IMR-90 (cell line): Measurements from ENCODE around the gene RAPH1. TPM values are rescaled to one million over a fixed set of nuclear protein-coding genes. Genes with fewer than 3 reads are reported as not detected.

Experiments used
- ATAC-seq: fragments of 200-7000 bp; cut with Tn5 transposase; 2 replicates; pipeline ENCODE4 v1.9.1; 2020; ENCODE audit warnings: low read depth, mild to moderate bottlenecking, moderate library complexity
- BruUV-seq: library from RNA; stranded (reverse); fragments of 400-500 nt; replicated peaks from 2 replicates; lab custom pipeline; 2021; lab: Mats Ljungman, UMichigan
- CTCF ChIA-PET: fragments of 300-600 bp; formaldehyde crosslinking; extraction: SDS; loops from one replicate; lab custom pipeline; 2021; ENCODE audit warnings: antibody characterized with exemption; lab: Yijun Ruan, JAX
- POLR2A ChIA-PET: fragments of 300-600 bp; sonication (Branson Sonifier 250); formaldehyde crosslinking; loops from one replicate; lab custom pipeline; 2022; ENCODE audit warnings: antibody characterized with exemption; ENCODE audit not compliant: unreplicated experiment; lab: Charles Lee
- DNase-seq: peaks from one replicate; pipeline ENCODE4 v3.0.0; 2013
- H2AFZ ChIP-seq: replicated peaks from 2 replicates; pipeline ENCODE3; 2013; ENCODE audit warnings: low read length, mild to moderate bottlenecking; ENCODE audit not compliant: poor library complexity
- H2AK5ac ChIP-seq: 2 replicates; pipeline ENCODE4 v1.6.1; 2013; ENCODE audit warnings: low read depth, low read length, inconsistent platforms
- H2AK9ac ChIP-seq: replicated peaks from 2 replicates; pipeline ENCODE3; 2013; ENCODE audit warnings: mild to moderate bottlenecking, low read depth, low read length, moderate library complexity; ENCODE audit not compliant: poor library complexity
- H2BK120ac ChIP-seq: 2 replicates; pipeline ENCODE4 v1.6.1; 2013; ENCODE audit warnings: low read depth, low read length, inconsistent platforms
- H2BK15ac ChIP-seq: 3 replicates; pipeline ENCODE4 v1.6.1; 2013; ENCODE audit warnings: low read depth, low read length, inconsistent platforms
- H2BK20ac ChIP-seq: 2 replicates; pipeline ENCODE4 v1.6.1; 2013; ENCODE audit warnings: low read depth, mild to moderate bottlenecking, inconsistent platforms, low read length, moderate library complexity
- H2BK5ac ChIP-seq: 2 replicates; pipeline ENCODE4 v1.6.1; 2013; ENCODE audit warnings: mild to moderate bottlenecking, low read depth, low read length, inconsistent platforms; ENCODE audit not compliant: poor library complexity, severe bottlenecking
- H3K14ac ChIP-seq: replicated peaks from 2 replicates; pipeline ENCODE4 v1.6.1; 2013; ENCODE audit warnings: low read depth, low read length, inconsistent platforms
- H3K18ac ChIP-seq: 2 replicates; pipeline ENCODE4 v1.6.1; 2013; ENCODE audit warnings: low read depth, low read length, control low read depth
- H3K23ac ChIP-seq: 2 replicates; pipeline ENCODE4 v1.6.1; 2013; ENCODE audit warnings: low read depth, low read length, inconsistent platforms
- H3K27ac ChIP-seq: 2 replicates; pipeline ENCODE4 v1.5.1; 2013; ENCODE audit warnings: mild to moderate bottlenecking, control low read depth, low read length; ENCODE audit not compliant: insufficient read depth
- H3K27me3 ChIP-seq: 2 replicates; pipeline ENCODE4 v1.6.1; 2013; ENCODE audit warnings: low read length; ENCODE audit not compliant: control insufficient read depth, insufficient read depth
- H3K36me3 ChIP-seq: 2 replicates; pipeline ENCODE4 v1.6.1; 2013; ENCODE audit warnings: low read length, mixed read lengths; ENCODE audit not compliant: control insufficient read depth, insufficient read depth
- H3K4ac ChIP-seq: 2 replicates; pipeline ENCODE4 v1.6.1; 2013; ENCODE audit warnings: low read depth, low read length, inconsistent platforms
- H3K4me1 ChIP-seq: 2 replicates; pipeline ENCODE4 v1.6.1; 2013; ENCODE audit warnings: low read length, mixed read lengths; ENCODE audit not compliant: control insufficient read depth, insufficient read depth
- H3K4me2 ChIP-seq: 2 replicates; pipeline ENCODE4 v1.6.1; 2013; ENCODE audit warnings: low read depth, mild to moderate bottlenecking, control low read depth, low read length, moderate library complexity
- H3K4me3 ChIP-seq: 2 replicates; pipeline ENCODE4 v1.5.1; 2013; ENCODE audit warnings: low read depth, mild to moderate bottlenecking, control low read depth, low read length, moderate library complexity; ENCODE audit not compliant: insufficient read depth
- H3K56ac ChIP-seq: 2 replicates; pipeline ENCODE4 v1.6.1; 2013; ENCODE audit warnings: low read length, inconsistent platforms; ENCODE audit not compliant: insufficient read depth; ENCODE audit errors: extremely low read depth
- H3K79me1 ChIP-seq, 2 experiments: 2 replicates each; pipeline ENCODE4 v1.6.1; 2013; ENCODE audit warnings: low read length in 2 of 2, inconsistent platforms in 1 of 2, low read depth in 1 of 2
- H3K9ac ChIP-seq: 2 replicates; pipeline ENCODE4 v1.6.1; 2013; ENCODE audit warnings: low read depth, low read length, control low read depth
- H3K9me1 ChIP-seq: 2 replicates; pipeline ENCODE4 v1.6.1; 2013; ENCODE audit warnings: low read length, inconsistent platforms; ENCODE audit not compliant: insufficient read depth
- H3K9me3 ChIP-seq: 2 replicates; pipeline ENCODE4 v1.6.1; 2013; ENCODE audit warnings: low read length; ENCODE audit not compliant: control insufficient read depth, insufficient read depth
- H4K20me1 ChIP-seq: 2 replicates; pipeline ENCODE4 v1.6.1; 2013; ENCODE audit warnings: low read length, inconsistent platforms; ENCODE audit not compliant: insufficient read depth
- H4K5ac ChIP-seq: 2 replicates; pipeline ENCODE4 v1.6.1; 2013; ENCODE audit warnings: mild to moderate bottlenecking, low read depth, low read length, control low read depth
- H4K8ac ChIP-seq, 2 experiments: 2 replicates each; pipeline ENCODE4 v1.6.1; 2013; ENCODE audit warnings: low read depth in 2 of 2, low read length in 2 of 2, control low read depth in 1 of 2, inconsistent platforms in 1 of 2
- H4K91ac ChIP-seq: 2 replicates; pipeline ENCODE4 v1.6.1; 2013; ENCODE audit warnings: low read depth, low read length, inconsistent platforms; ENCODE audit not compliant: insufficient read depth
- CHD1 ChIP-seq: IDR thresholded peaks from 2 replicates; pipeline ENCODE4 v1.6.1; 2012; ENCODE audit warnings: low read depth, low read length, improper control_type of control experiment
- MAFK ChIP-seq: IDR thresholded peaks from 2 replicates; pipeline ENCODE4 v1.6.1; 2012; ENCODE audit warnings: low read depth, low read length, improper control_type of control experiment
- POLR2A ChIP-seq: IDR thresholded peaks from 2 replicates; pipeline ENCODE4 v1.6.1; 2012; ENCODE audit warnings: mild to moderate bottlenecking, low read depth, low read length
- RAD21 ChIP-seq: IDR thresholded peaks from 2 replicates; pipeline ENCODE4 v1.6.1; 2012; ENCODE audit warnings: low read length, improper control_type of control experiment
- WGBS, 2 experiments: methylation state at CpG; one replicate each; pipeline versions ENCODE4 v1.1.5 to v1.1.7; 2013; ENCODE audit warnings: missing lambda C conversion rate in 2 of 2; ENCODE audit not compliant: insufficient read length in 1 of 2; ENCODE audit errors: extremely low coverage in 2 of 2; 5-methylcytosine and 5-hydroxymethylcytosine counted together
- dilution Hi-C: fragments of 300-500 bp; cut with HindIII; formaldehyde crosslinking; loops from one replicate; pipeline ENCODE4 v1.14.3; 2018; ENCODE audit warnings: low sequenced_read_pairs; ENCODE audit not compliant: unreplicated experiment
- in situ Hi-C: fragments of 300-500 bp; cut with MboI; formaldehyde crosslinking; loops from 3 replicates; pipeline ENCODE4 v1.14.3; 2019; ENCODE audit warnings: low sequenced_read_pairs, inconsistent platforms, mixed read lengths
- intact Hi-C: fragments of 100-400 bp; cut with micrococcal nuclease; formaldehyde crosslinking; loops from 2 replicates; pipeline ENCODE4 v1.10.0; 2022
- polyA plus RNA-seq, 3 experiments: library from polyadenylated mRNA; depleted of rRNA; stranded (reverse); fragments of >200 nt; gene quantifications; 2 replicates each; pipeline ENCODE4 v1.2.3, GENCODE V29; 2012; ENCODE audit warnings: low replicate concordance in 1 of 3
- total RNA-seq: library from RNA; depleted of rRNA; stranded (reverse); fragments of >200 nt; gene quantifications from 2 replicates; pipeline ENCODE4 v1.2.3, GENCODE V29; 2012
- TF ChIP-seq, protein P1 (sequence below): fragments of 150-350 bp; IDR thresholded peaks from 2 replicates; pipeline ENCODE4 v1.6.1; 2016; ENCODE audit warnings: low read depth, mild to moderate bottlenecking, low read length, moderate library complexity, borderline replicate concordance

The RAPH1 gene
- total and polyA plus RNA-seq, 2 of the 4 experiments (the other 2 are of a cell fraction): 7.5 to 15.1 TPM

DNA sequence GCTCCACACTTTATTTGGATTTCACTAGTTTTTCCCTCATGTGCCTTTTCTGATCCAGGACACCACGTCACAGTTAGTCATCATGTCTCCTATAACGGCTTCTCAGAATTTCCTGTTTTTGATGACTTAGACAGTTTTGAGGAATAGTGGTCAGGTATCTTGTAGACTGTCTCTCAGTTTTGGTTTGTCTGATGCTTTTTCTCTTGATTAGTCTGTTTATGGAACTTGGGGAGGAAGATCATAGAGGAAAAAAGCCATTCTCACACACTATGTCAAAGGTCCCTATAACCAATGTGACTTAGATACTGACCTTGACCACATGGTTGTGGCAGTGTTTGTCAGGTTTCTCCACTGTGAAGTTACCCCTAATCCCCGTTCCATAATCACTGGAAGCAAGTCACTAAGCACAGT is 89.0 kb downstream of the RAPH1 start:
- 0 out of 2 replicates have a peak overlapping the region, but pooled peaks have one; percentile 32 for H3K56ac ChIP-seq
- H3K4ac ChIP-seq: peak overlapping the region; percentile 55; the same call in 1 of the 2 replicates
- WGBS, 2 experiments: 80% methylated on average over 1 of the region's 3 CpGs; no CpG with 5 or more reads in 1 of the 2 experiments
- H2AK5ac ChIP-seq: peak overlapping the region; percentile 72; the same call in 1 of the 2 replicates
- peak overlapping the region; percentile 85; the same call in 1 of the 3 replicates for H2BK15ac ChIP-seq
- TF ChIP-seq, protein P1, sequence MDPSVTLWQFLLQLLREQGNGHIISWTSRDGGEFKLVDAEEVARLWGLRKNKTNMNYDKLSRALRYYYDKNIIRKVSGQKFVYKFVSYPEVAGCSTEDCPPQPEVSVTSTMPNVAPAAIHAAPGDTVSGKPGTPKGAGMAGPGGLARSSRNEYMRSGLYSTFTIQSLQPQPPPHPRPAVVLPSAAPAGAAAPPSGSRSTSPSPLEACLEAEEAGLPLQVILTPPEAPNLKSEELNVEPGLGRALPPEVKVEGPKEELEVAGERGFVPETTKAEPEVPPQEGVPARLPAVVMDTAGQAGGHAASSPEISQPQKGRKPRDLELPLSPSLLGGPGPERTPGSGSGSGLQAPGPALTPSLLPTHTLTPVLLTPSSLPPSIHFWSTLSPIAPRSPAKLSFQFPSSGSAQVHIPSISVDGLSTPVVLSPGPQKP: no peak
- no peak for TF ChIP-seq CHD1
- TF ChIP-seq MAFK: peak; percentile 95
- no peak for TF ChIP-seq POLR2A
- TF ChIP-seq RAD21: no peak
- POLR2A ChIA-PET: interaction anchor here (0.6 kb wide), 1 partner anchor 115 kb away, joined by 5 read pairs; no protein-coding TSS in a partner anchor
- peaks cover 31% of the 10 kb centered on the region for H3K36me3 ChIP-seq
- DNase-seq (peak; percentile 85), ATAC-seq (peak; percentile 66)
- H4K91ac ChIP-seq: peak overlapping the region; percentile 59
- BruUV-seq: no TSS peak
- peaks cover 12 to 25% of the 10 kb centered on the region in 2 experiments; a peak in 3 of 4 replicates for H3K79me1 ChIP-seq
- H2BK5ac ChIP-seq: peak overlapping the region; percentile 76
- H3K4me1 ChIP-seq: peaks cover 7% of the 10 kb centered on the region
- dilution Hi-C loops: no loop called here
- peak overlapping the region; percentile 56; the same call in 1 of the 2 replicates for H3K14ac ChIP-seq
- in situ Hi-C loops: no loop called here
- H4K5ac ChIP-seq: peak overlapping the region; percentile 59; the same call in 1 of the 2 replicates
- H2AFZ ChIP-seq: no peak overlapping the region
- H4K8ac ChIP-seq: peak overlapping the region; percentile 12 to 37; a peak in 1 of 4 replicates
- H3K9me3 ChIP-seq: no peaks in the 10 kb centered on the region
- H3K4me3 ChIP-seq: no peak overlapping the region
- H2AK9ac ChIP-seq: no peak overlapping the region
- peak overlapping the region; percentile 37; the same call in 1 of the 2 replicates for H3K27ac ChIP-seq
- H2BK20ac ChIP-seq: peak overlapping the region; percentile 66
- H3K9me1 ChIP-seq: peaks cover 20% of the 10 kb centered on the region
- H4K20me1 ChIP-seq: peaks cover 3% of the 10 kb centered on the region; the same call in 1 of the 2 replicates
- H3K23ac ChIP-seq: peak overlapping the region; percentile 65; the same call in 1 of the 2 replicates
- peak overlapping the region; percentile 22; the same call in 1 of the 2 replicates for H3K4me2 ChIP-seq
- H2BK120ac ChIP-seq: peak overlapping the region; percentile 35
- H3K27me3 ChIP-seq: no peaks in the 10 kb centered on the region
- CTCF ChIA-PET: no interaction called here
- intact Hi-C loops: no loop called here
- no peak overlapping the region for H3K9ac ChIP-seq
- H3K18ac ChIP-seq: peak overlapping the region; percentile 88; the same call in 1 of the 2 replicates
